OCI-LY7 (cell line): Measurements from ENCODE around the gene ATG2A.

ENCODE experiments used
- CTCF ChIP-seq: fragments of 200-600 bp; sonication (generic); conservative IDR thresholded peaks from 2 replicates; pipeline ENCODE4 v1.5.1; 2014; ENCODE audit warnings: mild to moderate bottlenecking, antibody characterized with exemption, low read length, moderate library complexity, mixed read lengths
- EZH2phosphoT487 ChIP-seq: fragments of 200-600 bp; sonication (generic); IDR thresholded peaks from 2 replicates; pipeline ENCODE4 v1.6.1; 2018; ENCODE audit warnings: low read depth, borderline replicate concordance, mild to moderate bottlenecking, mixed run types, antibody characterized with exemption, low read length, moderate library complexity, mixed read lengths

- TF ChIP-seq CTCF (no peak), EZH2phosphoT487 (no peak)
These were observed 29.7 kb downstream of the ATG2A start for GRCh38 chr11:64887234-64887756.
